Glutamatergic neuron (in vitro differentiated cells): ENCODE results near the gene PCIF1. TPM values are rescaled to one million over a fixed set of nuclear protein-coding genes. Genes with fewer than 3 reads are reported as not detected.

Experiments used
- DNase-seq: peaks from one replicate; pipeline ENCODE4 v3.0.0; 2022
- H3K27ac Mint-ChIP-seq: one replicate; pipeline ENCODE4 v1.8.0; 2020; ENCODE audit warnings: mild to moderate bottlenecking, mixed read lengths, inconsistent platforms; ENCODE audit not compliant: unreplicated experiment
- H3K27me3 Mint-ChIP-seq: one replicate; pipeline ENCODE4 v1.8.0; 2020; ENCODE audit warnings: mild to moderate bottlenecking, moderate library complexity, mixed read lengths, inconsistent platforms; ENCODE audit not compliant: unreplicated experiment
- H3K36me3 Mint-ChIP-seq: one replicate; pipeline ENCODE4 v1.8.0; 2020; ENCODE audit warnings: mild to moderate bottlenecking, mixed read lengths, inconsistent platforms; ENCODE audit not compliant: unreplicated experiment
- H3K4me1 Mint-ChIP-seq: one replicate; pipeline ENCODE4 v1.8.0; 2020; ENCODE audit warnings: mild to moderate bottlenecking, low read depth, mixed read lengths, inconsistent platforms; ENCODE audit not compliant: unreplicated experiment
- H3K4me3 Mint-ChIP-seq: one replicate; pipeline ENCODE4 v1.8.0; 2020; ENCODE audit warnings: mild to moderate bottlenecking, mixed read lengths, inconsistent platforms; ENCODE audit not compliant: unreplicated experiment
- H3K9me3 Mint-ChIP-seq: one replicate; pipeline ENCODE4 v1.8.0; 2020; ENCODE audit warnings: mild to moderate bottlenecking, moderate library complexity, mixed read lengths, inconsistent platforms; ENCODE audit not compliant: unreplicated experiment
- CTCF ChIP-seq: fragments of 200-600 bp; sonication (generic); IDR thresholded peaks from one replicate; pipeline ENCODE4 v1.5.0; 2021; ENCODE audit not compliant: partially characterized antibody, unreplicated experiment
- total RNA-seq: library from RNA; stranded (reverse); fragmentation: NEBNext Ultra II Directional; extraction: Animal tissue kit (Norgen Biotek cat#: 25700); gene quantifications from one replicate; pipeline ENCODE4 v1.2.1, GENCODE V29; 2021; ENCODE audit not compliant: unreplicated experiment

Gene PCIF1
- total RNA-seq, 1 donor from 2014 or later, result 37.6 TPM

GRCh38 chr20:45909336-45909808 is 25.1 kb upstream of the PCIF1 start:
- Mint-ChIP-seq H3K9me3 (peaks cover 3% of the 10 kb centered on the region), H3K4me3 (no peak overlapping the region), H3K27me3 (peaks cover 4% of the 10 kb centered on the region), H3K36me3 (no peaks in the 10 kb centered on the region), H3K27ac (no peak overlapping the region), H3K4me1 (peaks cover 3% of the 10 kb centered on the region)
- no peak for TF ChIP-seq CTCF
- DNase-seq, result no peak

- peaks cover 3% of the 10 kb centered on the region for H3K4me1 Mint-ChIP-seq
- peaks cover 2% of the 10 kb centered on the region for H3K9me3 Mint-ChIP-seq
- peak overlapping the region; percentile 91 for H3K27ac Mint-ChIP-seq
- H3K4me3 Mint-ChIP-seq, result peak overlapping the region; percentile 83
- H3K27me3 Mint-ChIP-seq, result peaks cover 4% of the 10 kb centered on the region
- no peak for DNase-seq
- no peaks in the 10 kb centered on the region for H3K36me3 Mint-ChIP-seq
- no peak for TF ChIP-seq CTCF
These were observed 24.4 kb upstream of the PCIF1 start for GRCh38 chr20:45909817-45910669.

- H3K9me3 Mint-ChIP-seq, result peaks cover 1% of the 10 kb centered on the region
- peaks cover 4% of the 10 kb centered on the region for H3K27me3 Mint-ChIP-seq
- H3K36me3 Mint-ChIP-seq, result no peaks in the 10 kb centered on the region
- no peak for TF ChIP-seq CTCF
- H3K4me1 Mint-ChIP-seq, result peaks cover 3% of the 10 kb centered on the region
- peak overlapping the region; percentile 83 for H3K4me3 Mint-ChIP-seq
- peak overlapping the region; percentile 91 for H3K27ac Mint-ChIP-seq
- peak; percentile 95 for DNase-seq
These were observed 23.6 kb upstream of the PCIF1 start for GRCh38 chr20:45910670-45911485.

GRCh38 chr20:45911486-45912343 is 22.8 kb upstream of the PCIF1 start, which contains the start of gene PLTP:
PLTP (minus strand) TSS chr20:45912155; CDS start chr20:45911452, 703 bp downstream.
- Mint-ChIP-seq H3K36me3 (no peaks in the 10 kb centered on the region), H3K27ac (peak within 1 kb of the TSS; percentile 28), H3K9me3 (peaks cover 1% of the 10 kb centered on the region), H3K4me3 (peak within 1 kb of the TSS; percentile 83), H3K27me3 (peaks cover 4% of the 10 kb centered on the region), H3K4me1 (peaks cover 3% of the 10 kb centered on the region)
- DNase-seq, result peak; percentile 76
- no peak for TF ChIP-seq CTCF
